Colonic mucosa (tissue), 4 donors: ENCODE results near the gene ADARB2. TPM values are rescaled to one million over a fixed set of nuclear protein-coding genes. Genes with fewer than 3 reads are reported as not detected.

Experiments
- DNase-seq: peaks from one replicate; pipeline ENCODE4 v3.0.0-alpha.2; 2020
- H3K27ac ChIP-seq: fragments of 200-600 bp; one replicate; pipeline ENCODE4 v1.8.0; 2021
- H3K27me3 ChIP-seq: fragments of 200-600 bp; one replicate; pipeline ENCODE4 v1.8.0; 2021
- H3K36me3 ChIP-seq: fragments of 200-600 bp; one replicate; pipeline ENCODE4 v1.8.0; 2021
- H3K4me1 ChIP-seq: fragments of 200-600 bp; one replicate; pipeline ENCODE4 v1.8.0; 2021; ENCODE audit warnings: mild to moderate bottlenecking
- H3K4me3 ChIP-seq: fragments of 200-600 bp; one replicate; pipeline ENCODE4 v1.8.0; 2021
- H3K9ac ChIP-seq, 2 donors: one replicate each; pipeline ENCODE4 v1.7.0; 2013; ENCODE audit warnings: control low read depth in 2 of 2, low read depth in 2 of 2, low read length in 2 of 2
- H3K9me3 ChIP-seq: fragments of 200-600 bp; one replicate; pipeline ENCODE4 v1.8.0; 2021
- CTCF ChIP-seq: fragments of 200-600 bp; IDR thresholded peaks from one replicate; pipeline ENCODE4 v1.8.0; 2022; ENCODE audit warnings: antibody characterized with exemption, mild to moderate bottlenecking
- intact Hi-C: fragments of 100-400 bp; cut with DNase I; formaldehyde crosslinking; loops from one replicate; pipeline ENCODE4 v1.14.1; 2022
- total RNA-seq, 2 donors: library from RNA; stranded (reverse); fragmentation: NEBNext Ultra II Directional in 1 of 2; extraction: Animal tissue kit (Norgen Biotek cat#: 25700) in 1 of 2; gene quantifications; one replicate each; pipeline ENCODE4 v1.2.1, GENCODE V29; 2021
- donor health status: healthy.
- donor health status: DM: no; HTN: no; CAD: no.
- donor health status: DM: no; HTN: no; CAD: no.

Gene ADARB2
- total RNA-seq, 2 donors from 2014 or later = 0.19 TPM; not detected in 1

- Histone ChIP-seq H3K27ac (no peak overlapping the region), H3K36me3 (no peaks in the 10 kb centered on the region), H3K27me3 (no peaks in the 10 kb centered on the region), H3K4me3 (no peak overlapping the region), H3K4me1 (no peaks in the 10 kb centered on the region), H3K9ac (no peak overlapping the region), H3K9me3 (no peaks in the 10 kb centered on the region)
- TF ChIP-seq CTCF = no peak
- DNase-seq = no peak
- intact Hi-C loops = no loop called here
Observed at GRCh38 chr10:1315178-1315577, 422.1 kb downstream of the ADARB2 start.

- no peak for TF ChIP-seq CTCF
- no peaks in the 10 kb centered on the region for H3K9me3 ChIP-seq
- no peaks in the 10 kb centered on the region for H3K4me1 ChIP-seq
- H3K9ac ChIP-seq = no peak overlapping the region
- H3K4me3 ChIP-seq = no peak overlapping the region
- H3K36me3 ChIP-seq = no peaks in the 10 kb centered on the region
- no peak for DNase-seq
- intact Hi-C loops = no loop called here
- H3K27me3 ChIP-seq = no peaks in the 10 kb centered on the region
- no peak overlapping the region for H3K27ac ChIP-seq
Observed at GRCh38 chr10:1311726-1312125, 425.6 kb downstream of the ADARB2 start.

GRCh38 chr10:1310271-1310789 lies 427.0 kb downstream of the ADARB2 start:
- Histone ChIP-seq H3K9me3 (no peaks in the 10 kb centered on the region), H3K4me3 (no peak overlapping the region), H3K9ac (no peak overlapping the region), H3K36me3 (no peaks in the 10 kb centered on the region), H3K27ac (no peak overlapping the region), H3K4me1 (no peaks in the 10 kb centered on the region), H3K27me3 (no peaks in the 10 kb centered on the region)
- intact Hi-C loops = no loop called here
- DNase-seq = no peak
- no peak for TF ChIP-seq CTCF

- TF ChIP-seq CTCF = no peak
- no peak overlapping the region for H3K9ac ChIP-seq
- H3K36me3 ChIP-seq = no peaks in the 10 kb centered on the region
- no peak overlapping the region for H3K27ac ChIP-seq
- intact Hi-C loops = no loop called here
- H3K4me1 ChIP-seq = no peaks in the 10 kb centered on the region
- no peak for DNase-seq
- H3K4me3 ChIP-seq = no peak overlapping the region
- H3K9me3 ChIP-seq = no peaks in the 10 kb centered on the region
- H3K27me3 ChIP-seq = no peaks in the 10 kb centered on the region
Observed at GRCh38 chr10:1309617-1310270, 427.6 kb downstream of the ADARB2 start.

GRCh38 chr10:1308962-1309616 lies 428.2 kb downstream of the ADARB2 start:
- no peak overlapping the region for H3K27ac ChIP-seq
- H3K36me3 ChIP-seq = no peaks in the 10 kb centered on the region
- H3K27me3 ChIP-seq = no peaks in the 10 kb centered on the region
- DNase-seq = no peak
- no peak overlapping the region for H3K4me3 ChIP-seq
- intact Hi-C loops = no loop called here
- H3K4me1 ChIP-seq = no peaks in the 10 kb centered on the region
- TF ChIP-seq CTCF = no peak
- H3K9me3 ChIP-seq = no peaks in the 10 kb centered on the region
- no peak overlapping the region for H3K9ac ChIP-seq
